ENCODE data around the gene THG1L. TPM values are rescaled to one million over a fixed set of nuclear protein-coding genes. Genes with fewer than 3 reads are reported as not detected.

THG1L gene
- total RNA-seq, 1 experiment from 2014 or later: 12.3 TPM

GRCh38 chr5:157767689-157768088 is 36.5 kb downstream of the THG1L start:
- CTCF ChIA-PET: interaction anchor here (1.4 to 1.6 kb wide), 2 partner anchors 24 to 61 kb away, joined by 3 to 4 read pairs; partner anchors contain the start of gene LSM11
- no peak overlapping the region for H3K4me3 Mint-ChIP-seq

More at GRCh38 chr5:157767689-157768088, 36.5 kb downstream of the THG1L start:
- no peak for TF ChIP-seq ATF1 (CRISPR knock-in tag; IDR thresholded peaks at IDR 0.05)
- no peak for TF ChIP-seq GABPB1 (CRISPR knock-in tag; IDR thresholded peaks at IDR 0.05)
- TF ChIP-seq EMX1 (CRISPR knock-in tag; IDR thresholded peaks at IDR 0.05): no peak
- no peak for TF ChIP-seq ZMAT4 (CRISPR knock-in tag; IDR thresholded peaks at IDR 0.05)
- TF ChIP-seq ESRRA (CRISPR knock-in tag; IDR thresholded peaks at IDR 0.05; ENCODE audit: borderline replicate concordance): no peak
- TF ChIP-seq ZNF425 (CRISPR knock-in tag; conservative IDR thresholded peaks at IDR 0.05): no peak
- no peak for TF ChIP-seq FOXP1 (CRISPR knock-in tag; IDR thresholded peaks at IDR 0.05; ENCODE audit: borderline replicate concordance)
- no peak for TF ChIP-seq MXD4 (CRISPR knock-in tag; IDR thresholded peaks at IDR 0.05; ENCODE audit: borderline replicate concordance)
- no peak for TF ChIP-seq ZNF512 (CRISPR knock-in tag; IDR thresholded peaks at IDR 0.05; ENCODE audit: borderline replicate concordance)
- no peak for TF ChIP-seq TP53 (CRISPR knock-in tag; IDR thresholded peaks at IDR 0.05)
- no peak for TF ChIP-seq E2F5 (CRISPR knock-in tag; IDR thresholded peaks at IDR 0.05)
- no peak for TF ChIP-seq MYBL2 (CRISPR knock-in tag; IDR thresholded peaks at IDR 0.05)
- no peak for TF ChIP-seq ARID4B (CRISPR knock-in tag; IDR thresholded peaks at IDR 0.05; ENCODE audit: borderline replicate concordance)
- no peak for TF ChIP-seq CREM (CRISPR knock-in tag; IDR thresholded peaks at IDR 0.05)
- TF ChIP-seq ZNF232 (CRISPR knock-in tag; IDR thresholded peaks at IDR 0.05): no peak
- TF ChIP-seq ZNF423 (CRISPR knock-in tag; IDR thresholded peaks at IDR 0.05): no peak
- no peak for TF ChIP-seq ETV6 (CRISPR knock-in tag; IDR thresholded peaks at IDR 0.05)
- no peak for TF ChIP-seq ATF6 (CRISPR knock-in tag; IDR thresholded peaks at IDR 0.05)
- no peak for TF ChIP-seq SOX15 (CRISPR knock-in tag; IDR thresholded peaks at IDR 0.05)
- no peak for TF ChIP-seq ZBTB21 (CRISPR knock-in tag; IDR thresholded peaks at IDR 0.05; ENCODE audit: borderline replicate concordance)
- no peaks in the 10 kb centered on the region for H3K27me3 Mint-ChIP-seq (ENCODE audit: low read depth)
- DNase-seq (ENCODE audit: low spot score): no peak
- peaks cover 6% of the 10 kb centered on the region for H3K9me3 Mint-ChIP-seq
- H3K36me3 Mint-ChIP-seq: no peaks in the 10 kb centered on the region
- H3K4me1 Mint-ChIP-seq: no peaks in the 10 kb centered on the region
- no peak overlapping the region for H3K27ac Mint-ChIP-seq
- POLR2A ChIA-PET: no interaction called here
- no peak for ATAC-seq

Data from WTC11 (cell line).